Right lobe of liver (tissue), 4 donors: ENCODE measurements around the gene HSPG2.

ENCODE experiments used
- CTCF ChIP-seq, 4 donors: fragments of 200-600 bp in 3 of 4; fragments of 450-650 bp in 1 of 4; IDR thresholded peaks; one replicate each; pipeline versions ENCODE4 v1.5.1 to v1.8.0; 2016 to 2022; ENCODE audit warnings: antibody characterized with exemption in 4 of 4, mild to moderate bottlenecking in 2 of 4
- POLR2A ChIP-seq: fragments of 450-650 bp; IDR thresholded peaks from one replicate; pipeline ENCODE4 v1.6.1; 2017; ENCODE audit warnings: antibody characterized with exemption, mild to moderate bottlenecking
- donor health status: DM: no; HTN: no; CAD: no.
- donor health status: DM: no; HTN: no; CAD: no.
- donor health status: DM: no; HTN: yes; CAD: no.

DNA sequence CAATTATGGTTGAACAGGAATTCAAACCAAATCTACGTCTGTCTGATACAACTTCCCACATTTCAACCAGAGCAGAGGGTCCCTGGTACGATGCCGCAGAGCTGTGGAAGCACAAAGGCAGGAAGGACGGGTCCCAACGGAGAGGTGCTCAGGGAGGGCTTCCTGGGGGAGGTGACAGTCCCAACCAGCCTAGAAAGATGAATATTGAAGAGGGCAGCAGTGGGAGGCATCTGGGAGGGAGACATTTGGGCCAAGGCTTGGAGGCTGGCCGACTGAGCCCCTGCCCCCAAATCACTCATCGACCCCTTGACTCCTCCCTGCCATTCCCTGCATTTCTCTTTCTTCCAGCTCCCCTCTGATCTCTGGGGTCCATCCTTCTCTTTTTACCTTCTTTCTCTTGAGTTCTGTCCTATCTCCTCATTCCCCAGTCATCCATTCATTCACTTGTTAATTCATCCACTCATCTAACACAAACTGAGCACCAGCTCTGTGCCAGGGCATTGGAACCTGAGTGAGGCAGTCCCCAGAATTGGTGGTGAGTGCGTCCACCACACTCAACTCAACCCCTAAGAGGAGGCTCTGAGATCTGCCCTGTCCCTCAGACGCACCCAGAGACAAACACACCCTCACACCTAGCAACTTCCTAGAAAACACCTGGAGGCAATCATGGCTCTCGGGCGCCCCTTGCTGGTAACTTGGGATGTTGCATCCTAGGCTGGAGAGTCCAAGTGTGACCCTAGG lies 26.5 kb upstream of the HSPG2 start:
- TF ChIP-seq POLR2A (no peak), CTCF (IDR thresholded peaks at IDR 0.05) (peak; percentile 85 to 95 (median 87))
